H1 (cell line): ENCODE data around the gene MRPS35. TPM values are rescaled to one million over a fixed set of nuclear protein-coding genes. Genes with fewer than 3 reads are reported as not detected.
A peak's percentile ranks its signal among the peaks of the same experiment; 100 is the strongest.

ENCODE experiments used
- CTCF ChIA-PET: fragments of 300-600 bp; sonication (Branson Sonifier 250); formaldehyde crosslinking; loops from one replicate; lab custom pipeline; 2021; ENCODE audit not compliant: partially characterized antibody; lab: Charles Lee
- POLR2A ChIA-PET: fragments of 300-600 bp; sonication (Branson Sonifier 250); formaldehyde crosslinking; loops from one replicate; lab custom pipeline; 2021; ENCODE audit warnings: inconsistent platforms; ENCODE audit not compliant: partially characterized antibody; lab: Charles Lee
- DNase-seq, 2 experiments: peaks; one replicate each; pipeline versions ENCODE4 v3.0.0 to v3.0.0-alpha.2; 2010 to 2022; ENCODE audit warnings: low spot score in 2 of 2, low read depth in 1 of 2, mixed read lengths in 1 of 2
- FAIRE-seq: peaks from 2 replicates; lab custom pipeline; 2011; peaks lifted over from hg19 to GRCh38; lab: Jason Lieb, UNC
- H2AFZ ChIP-seq: 2 replicates; pipeline ENCODE4 v1.8.1; 2012; ENCODE audit warnings: low read length, inconsistent platforms
- H2AK5ac ChIP-seq: 2 replicates; pipeline ENCODE4 v1.6.1; 2013; ENCODE audit warnings: low read depth, low read length
- H2BK120ac ChIP-seq: replicated peaks from 2 replicates; pipeline ENCODE3; 2013; ENCODE audit warnings: low read depth, low read length, inconsistent platforms
- H2BK12ac ChIP-seq: 2 replicates; pipeline ENCODE4 v1.6.1; 2013; ENCODE audit warnings: low read depth, low read length
- H2BK15ac ChIP-seq: 2 replicates; pipeline ENCODE4 v1.6.1; 2013; ENCODE audit warnings: low read length
- H2BK20ac ChIP-seq: 2 replicates; pipeline ENCODE4 v1.6.1; 2013; ENCODE audit warnings: low read length
- H2BK5ac ChIP-seq: 2 replicates; pipeline ENCODE4 v1.6.1; 2013; ENCODE audit warnings: low read depth, low read length
- H3K14ac ChIP-seq: 2 replicates; pipeline ENCODE4 v1.6.1; 2013; ENCODE audit warnings: inconsistent platforms; ENCODE audit not compliant: insufficient read length
- H3K18ac ChIP-seq: 2 replicates; pipeline ENCODE4 v1.6.1; 2013; ENCODE audit warnings: low read length; ENCODE audit errors: extremely low read depth
- H3K23ac ChIP-seq: 2 replicates; pipeline ENCODE4 v1.6.1; 2013; ENCODE audit warnings: inconsistent platforms; ENCODE audit not compliant: insufficient read length
- H3K23me2 ChIP-seq: 2 replicates; pipeline ENCODE4 v1.6.1; 2013; ENCODE audit warnings: low read depth, low read length
- H3K27ac ChIP-seq: 2 replicates; pipeline ENCODE4 v1.6.1; 2011; ENCODE audit warnings: low read depth, low read length, inconsistent platforms
- H3K27me3 ChIP-seq, 4 experiments: replicated peaks in 1 of 4; 1 replicate in 1 of 4; 2 replicates in 3 of 4; pipeline versions ENCODE4 v1.6.1 to v1.8.1; 2011 to 2013; ENCODE audit warnings: low read length in 3 of 4, mild to moderate bottlenecking in 3 of 4, inconsistent platforms in 2 of 4, mixed read lengths in 2 of 4, moderate library complexity in 1 of 4; ENCODE audit not compliant: control insufficient read depth in 3 of 4, insufficient read depth in 3 of 4; ENCODE audit errors: extremely low read depth in 1 of 4
- H3K36me3 ChIP-seq, 4 experiments: 2 replicates each; pipeline versions ENCODE4 v1.6.1 to v1.8.1; 2011 to 2013; ENCODE audit warnings: mild to moderate bottlenecking in 4 of 4, low read length in 3 of 4, moderate library complexity in 2 of 4, control low read depth in 1 of 4, inconsistent platforms in 1 of 4; ENCODE audit not compliant: insufficient read depth in 4 of 4, control insufficient read depth in 2 of 4
- H3K4ac ChIP-seq: replicated peaks from 2 replicates; pipeline ENCODE3; 2013; ENCODE audit warnings: low read length, low read depth, mixed read lengths, inconsistent platforms; ENCODE audit not compliant: insufficient read length
- H3K4me1 ChIP-seq, 4 experiments: replicated peaks in 1 of 4; 1 replicate in 1 of 4; 2 replicates in 3 of 4; pipeline versions ENCODE4 v1.6.1 to v1.8.1; 2011 to 2013; ENCODE audit warnings: low read length in 3 of 4, inconsistent platforms in 2 of 4, mixed read lengths in 1 of 4; ENCODE audit not compliant: insufficient read depth in 4 of 4, control insufficient read depth in 3 of 4
- H3K4me2 ChIP-seq, 2 experiments: 2 replicates each; pipeline versions ENCODE4 v1.6.1 to v1.8.1; 2011 to 2013; ENCODE audit warnings: low read depth in 2 of 2, low read length in 2 of 2, control low read depth in 1 of 2, inconsistent platforms in 1 of 2, mild to moderate bottlenecking in 1 of 2; ENCODE audit not compliant: insufficient read depth in 1 of 2
- H3K4me3 ChIP-seq, 4 experiments: fragments of 200-600, 300-600 bp in 1 of 4; sonication (generic), shearing (Covaris generic), sonication (Bioruptor Twin) in 1 of 4; 2 replicates each; pipeline versions ENCODE4 v1.5.1 to v1.8.1; 2011 to 2016; ENCODE audit warnings: low read length in 4 of 4, low read depth in 3 of 4, control low read depth in 2 of 4, inconsistent platforms in 2 of 4, mild to moderate bottlenecking in 2 of 4, mixed read lengths in 1 of 4, moderate library complexity in 1 of 4; ENCODE audit not compliant: insufficient read depth in 2 of 4; ENCODE audit errors: extremely low read depth in 1 of 4
- H3K56ac ChIP-seq: replicated peaks from 2 replicates; pipeline ENCODE3; 2013; ENCODE audit warnings: low read depth, mild to moderate bottlenecking, mixed read lengths, low read length, inconsistent platforms; ENCODE audit not compliant: insufficient read length
- H3K79me1 ChIP-seq: 2 replicates; pipeline ENCODE4 v1.6.1; 2013; ENCODE audit warnings: low read depth, low read length, control low read depth
- H3K79me2 ChIP-seq, 2 experiments: 2 replicates each; pipeline versions ENCODE4 v1.6.1 to v1.8.1; 2012 to 2013; ENCODE audit warnings: low read length in 2 of 2, mild to moderate bottlenecking in 2 of 2, inconsistent platforms in 1 of 2; ENCODE audit not compliant: insufficient read depth in 2 of 2, control insufficient read depth in 1 of 2
- H3K9ac ChIP-seq, 4 experiments: replicated peaks in 1 of 4; 1 replicate in 1 of 4; 2 replicates in 3 of 4; pipeline versions ENCODE4 v1.6.1 to v1.8.1; 2011 to 2013; ENCODE audit warnings: low read depth in 3 of 4, low read length in 3 of 4, control low read depth in 2 of 4, mild to moderate bottlenecking in 2 of 4, moderate library complexity in 2 of 4, inconsistent platforms in 1 of 4; ENCODE audit errors: extremely low read depth in 1 of 4
- H3K9me3 ChIP-seq, 2 experiments: 2 replicates each; pipeline versions ENCODE4 v1.6.1 to v1.8.1; 2012 to 2013; ENCODE audit warnings: mild to moderate bottlenecking in 2 of 2, moderate library complexity in 2 of 2, control low read depth in 1 of 2, inconsistent platforms in 1 of 2, low read depth in 1 of 2, low read length in 1 of 2, mixed read lengths in 1 of 2; ENCODE audit not compliant: insufficient read depth in 2 of 2
- H4K20me1 ChIP-seq, 2 experiments: replicated peaks in 1 of 2; 2 replicates each; pipeline versions ENCODE3 to v1.8.1; 2011 to 2013; ENCODE audit warnings: inconsistent platforms in 2 of 2, low read length in 2 of 2, mild to moderate bottlenecking in 1 of 2; ENCODE audit not compliant: insufficient read depth in 2 of 2, control insufficient read depth in 1 of 2
- H4K5ac ChIP-seq: 2 replicates; pipeline ENCODE4 v1.6.1; 2013; ENCODE audit warnings: low read length, low read depth, mixed read lengths, inconsistent platforms; ENCODE audit not compliant: insufficient read length
- H4K8ac ChIP-seq: 2 replicates; pipeline ENCODE4 v1.8.0; 2013; ENCODE audit warnings: mild to moderate bottlenecking, moderate library complexity, low read length, inconsistent platforms; ENCODE audit not compliant: insufficient read depth; ENCODE audit errors: extremely low read depth
- H4K91ac ChIP-seq: replicated peaks from 2 replicates; pipeline ENCODE3; 2013; ENCODE audit warnings: low read length, mixed read lengths, inconsistent platforms; ENCODE audit not compliant: insufficient read length
- ASH2L ChIP-seq: fragments of 200-600, 300-600 bp; sonication (generic); IDR thresholded peaks from one replicate; pipeline ENCODE4 v1.7.1; 2017; ENCODE audit warnings: low read length
- POLR2A ChIP-seq, 2 experiments: IDR thresholded peaks; 1 replicate in 1 of 2; 2 replicates in 1 of 2; pipeline ENCODE4 v1.6.1; 2011; ENCODE audit warnings: low read depth in 2 of 2, low read length in 2 of 2, mild to moderate bottlenecking in 2 of 2; ENCODE audit errors: control extremely low read depth in 1 of 2
- TBP ChIP-seq: IDR thresholded peaks from 2 replicates; pipeline ENCODE4 v1.6.1; 2011; ENCODE audit warnings: low read depth, low read length, improper control_type of control experiment
- WGBS, 2 experiments: shearing (Covaris generic) in 1 of 2; methylation state at CpG; one replicate each; pipeline versions ENCODE4 v1.1.6 to v1.1.7; 2013 to 2015; ENCODE audit warnings: low lambda C conversion rate in 2 of 2, mixed read lengths in 2 of 2, inconsistent platforms in 1 of 2, low coverage in 1 of 2, missing lambda C conversion rate in 1 of 2; ENCODE audit not compliant: insufficient replicate concordance in 2 of 2, insufficient coverage in 1 of 2, insufficient read length in 1 of 2; ENCODE audit errors: extremely low coverage in 1 of 2, missing lambda C conversion rate in 1 of 2; 5-methylcytosine and 5-hydroxymethylcytosine counted together
- polyA plus RNA-seq, 7 experiments: library from polyadenylated mRNA; depleted of rRNA in 3 of 7; stranded (reverse) in 5 of 7; unstranded in 2 of 7; fragments of >200 nt in 5 of 7; fragments of 200-250 nt in 2 of 7; gene quantifications; 1 replicate in 5 of 7; 2 replicates in 1 of 7; 4 replicates in 1 of 7; pipeline versions ENCODE4 v1.2.1 to v1.2.3, GENCODE V29; 2011 to 2013; ENCODE audit warnings: missing spikeins in 2 of 7, mixed read lengths in 2 of 7
- total RNA-seq: library from RNA; stranded (reverse); fragmentation: NEBNext Ultra II Directional; extraction: Animal tissue kit (Norgen Biotek cat#: 25700); gene quantifications from 2 replicates; pipeline ENCODE4 v1.2.1, GENCODE V29; 2021

Gene MRPS35
- total and polyA plus RNA-seq, 2 of the 8 experiments (the other 6 are each of a cell fraction or from before 2014, with no cell fraction given), result 26.8 to 47.9 TPM

DNA sequence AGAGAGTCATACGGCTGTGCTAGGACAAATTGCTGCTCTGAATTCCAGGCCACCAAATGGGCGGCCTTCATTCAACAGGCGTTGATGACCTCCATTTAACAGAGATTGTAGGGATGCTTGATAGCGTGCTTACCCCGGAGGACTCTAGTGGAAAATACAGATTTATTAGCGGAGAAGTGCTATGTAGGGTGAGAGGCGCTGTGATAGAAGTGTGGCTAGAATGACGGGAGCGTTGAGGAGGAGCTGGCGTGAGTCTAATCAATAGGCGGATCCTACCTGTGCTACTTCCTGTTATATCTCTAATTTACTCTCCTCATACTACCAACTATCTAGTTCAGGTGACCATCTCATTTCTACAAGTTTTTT lies 668 bp downstream of the MRPS35 start:
- Histone ChIP-seq H2BK120ac (no peak overlapping the region), H2AK5ac (no peak overlapping the region), H3K27ac (peak overlapping the region; percentile 81; the same call in 1 of the 2 replicates), H3K9me3 (no peaks in the 10 kb centered on the region), H3K56ac (peak overlapping the region; percentile 80), H3K4ac (peak overlapping the region; percentile 50), H2BK5ac (peak overlapping the region; percentile 87), H2AFZ (0 out of 2 replicates have a peak overlapping the region, but pooled peaks have one; percentile 88), H2BK20ac (no peak overlapping the region), H2BK15ac (no peak overlapping the region), H3K79me1 (peaks cover 5% of the 10 kb centered on the region; the same call in 1 of the 2 replicates), H3K9ac (peak overlapping the region; percentile 86 to 97 (median 90)), H3K36me3 (peaks cover 2 to 9% (median 3%) of the 10 kb centered on the region in 4 experiments; a peak in 6 of 8 replicates), H3K4me1 (peaks cover 0 to 3% (median 1%) of the 10 kb centered on the region in 4 experiments; a peak in 3 of 7 replicates), H3K23me2 (peaks cover 13% of the 10 kb centered on the region; the same call in 1 of the 2 replicates), H3K27me3 (no peaks in the 10 kb centered on the region), H4K8ac (peak overlapping the region; percentile 94; the same call in 1 of the 2 replicates), H3K23ac (no peak overlapping the region), H4K20me1 (peaks cover 0 to 5% of the 10 kb centered on the region in 2 experiments), H2BK12ac (peak overlapping the region; percentile 30; the same call in 1 of the 2 replicates), H3K18ac (no peak overlapping the region), H3K14ac (no peak overlapping the region), H3K4me3 (peak overlapping the region; percentile 82 to 97 (median 91)), H4K5ac (peak overlapping the region; percentile 71), H4K91ac (no peak overlapping the region), H3K79me2 (peaks cover 10 to 40% of the 10 kb centered on the region in 2 experiments; a peak in 3 of 4 replicates), H3K4me2 (peak overlapping the region; percentile 80 to 82)
- TF ChIP-seq ASH2L (no peak), POLR2A (IDR thresholded peaks at IDR 0.05; ENCODE audit: control extremely low read depth in 1 of 2, low read depth in 2 of 2, low read length in 2 of 2) (peak in 1 of 2 experiments; percentile 26; a peak in 1 of 3 replicates), TBP (no peak)
- ChIA-PET CTCF (no interaction called here), POLR2A (interaction anchor here (0.6 to 1.2 kb wide), 4 partner anchors 12 to 187 kb away, joined by 3 to 4 read pairs (median 3); partner anchors contain the start of genes KLHL42, MANSC4 and PPFIBP1)
- DNase-seq (no peak), FAIRE-seq (no peak)
- 6% methylated on average over 11 of the region's 11 CpGs; no CpG with 5 or more reads in 1 of the 2 experiments for WGBS, 2 experiments
